K562 (cell line): ENCODE results near the gene SETD1B. TPM values are rescaled to one million over a fixed set of nuclear protein-coding genes. Genes with fewer than 3 reads are reported as not detected.

Source experiments
- CBFA2T3 ChIP-seq: fragments of 450-650 bp; IDR thresholded peaks from 2 replicates; pipeline ENCODE4 v1.6.1; 2017
- CREB1 ChIP-seq, 2 experiments: sonication (generic) in 1 of 2; formaldehyde crosslinking in 1 of 2; IDR thresholded peaks; 2 replicates each; pipeline versions ENCODE4 v1.6.1 to v1.8.0; 2012 to 2022; ENCODE audit warnings: inconsistent platforms in 1 of 2, mild to moderate bottlenecking in 1 of 2, missing genetic modification reagents in 1 of 2, moderate library complexity in 1 of 2
- CUX1 ChIP-seq: fragments of 200-800 bp; sonication (Bioruptor generic); IDR thresholded peaks from 2 replicates; pipeline ENCODE4 v1.6.1; 2016; ENCODE audit warnings: missing genetic modification characterization, missing compliant biosample characterization
- ELK3 ChIP-seq: fragments of 450-650 bp; formaldehyde crosslinking; IDR thresholded peaks from 2 replicates; pipeline ENCODE4 v1.4.0; 2020; ENCODE audit warnings: mild to moderate bottlenecking
- HMGN3 ChIP-seq: IDR thresholded peaks from 2 replicates; pipeline ENCODE4 v1.6.1; 2011; ENCODE audit warnings: borderline replicate concordance, low read depth, mild to moderate bottlenecking, mixed read lengths, low read length; ENCODE audit not compliant: insufficient read length; ENCODE audit errors: extremely low read depth
- LARP7 ChIP-seq: fragments of 450-650 bp; IDR thresholded peaks from 2 replicates; pipeline ENCODE4 v1.6.1; 2016
- MEIS2 ChIP-seq: fragments of 450-650 bp; IDR thresholded peaks from 2 replicates; pipeline ENCODE4 v1.6.1; 2014; ENCODE audit warnings: mild to moderate bottlenecking; ENCODE audit not compliant: partially characterized antibody
- MTA1 ChIP-seq: fragments of 450-650 bp; IDR thresholded peaks from 2 replicates; pipeline ENCODE4 v1.6.1; 2017; ENCODE audit warnings: borderline replicate concordance
- NFE2L1 ChIP-seq: fragments of 450-650 bp; IDR thresholded peaks from 2 replicates; pipeline ENCODE4 v1.6.1; 2016; ENCODE audit warnings: missing genetic modification characterization, low read depth, mild to moderate bottlenecking, missing compliant biosample characterization, moderate library complexity, borderline replicate concordance
- TCFL5 ChIP-seq: fragments of 250-450 bp; sonication (Bioruptor Pico); conservative IDR thresholded peaks from 2 replicates; pipeline ENCODE4 v1.6.1; 2021; ENCODE audit warnings: mild to moderate bottlenecking, moderate library complexity, matching md5 sums
- ZBTB5 ChIP-seq: fragments of 450-650 bp; IDR thresholded peaks from 2 replicates; pipeline ENCODE4 v1.6.1; 2017; ENCODE audit warnings: antibody characterized with exemption
- polyA plus RNA-seq, 8 experiments: library from polyadenylated mRNA; depleted of rRNA in 4 of 8; stranded (reverse) in 5 of 8; unstranded in 3 of 8; fragments of >200 nt; fragmentation: Nextera tagmentation in 2 of 8; fragmentation: Illumina TruSeq in 1 of 8; extraction: Ambion mirVana in 2 of 8; extraction: Trizol in 1 of 8; gene quantifications; 2 replicates each; pipeline versions ENCODE4 v1.2.1 to v1.2.3, GENCODE V29; 2011 to 2014; ENCODE audit warnings: inconsistent platforms in 1 of 8, missing spikeins in 1 of 8
- total RNA-seq, 7 experiments: library from RNA; depleted of rRNA in 6 of 7; stranded (reverse); fragments of >200 nt in 6 of 7; fragmentation: Illumina TruSeq in 2 of 7; extraction: Trizol in 2 of 7; gene quantifications; 2 replicates each; pipeline versions ENCODE4 v1.2.1 to v1.2.3, GENCODE V29; 2011 to 2021; ENCODE audit warnings: low replicate concordance in 1 of 7
- TF ChIP-seq, protein P1 (sequence below): sonication (generic); formaldehyde crosslinking; IDR thresholded peaks from 2 replicates; pipeline ENCODE4 v1.8.0; 2022; ENCODE audit warnings: missing genetic modification reagents, mild to moderate bottlenecking, borderline replicate concordance
- TF ChIP-seq, protein P2 (sequence below), 2 experiments: fragments of 450-650 bp in 1 of 2; sonication (generic) in 1 of 2; formaldehyde crosslinking in 1 of 2; IDR thresholded peaks in 1 of 2; conservative IDR thresholded peaks in 1 of 2; 2 replicates each; pipeline versions ENCODE4 v1.6.1 to v1.8.1; 2016 to 2023; ENCODE audit warnings: mild to moderate bottlenecking in 2 of 2, moderate library complexity in 2 of 2, inconsistent platforms in 1 of 2, missing genetic modification reagents in 1 of 2

SETD1B gene
- total and polyA plus RNA-seq, 9 of the 15 experiments (the other 6 are each of a cell fraction or from before 2014, with no cell fraction given), result 0.48 to 26.6 (median 2.3) TPM

DNA sequence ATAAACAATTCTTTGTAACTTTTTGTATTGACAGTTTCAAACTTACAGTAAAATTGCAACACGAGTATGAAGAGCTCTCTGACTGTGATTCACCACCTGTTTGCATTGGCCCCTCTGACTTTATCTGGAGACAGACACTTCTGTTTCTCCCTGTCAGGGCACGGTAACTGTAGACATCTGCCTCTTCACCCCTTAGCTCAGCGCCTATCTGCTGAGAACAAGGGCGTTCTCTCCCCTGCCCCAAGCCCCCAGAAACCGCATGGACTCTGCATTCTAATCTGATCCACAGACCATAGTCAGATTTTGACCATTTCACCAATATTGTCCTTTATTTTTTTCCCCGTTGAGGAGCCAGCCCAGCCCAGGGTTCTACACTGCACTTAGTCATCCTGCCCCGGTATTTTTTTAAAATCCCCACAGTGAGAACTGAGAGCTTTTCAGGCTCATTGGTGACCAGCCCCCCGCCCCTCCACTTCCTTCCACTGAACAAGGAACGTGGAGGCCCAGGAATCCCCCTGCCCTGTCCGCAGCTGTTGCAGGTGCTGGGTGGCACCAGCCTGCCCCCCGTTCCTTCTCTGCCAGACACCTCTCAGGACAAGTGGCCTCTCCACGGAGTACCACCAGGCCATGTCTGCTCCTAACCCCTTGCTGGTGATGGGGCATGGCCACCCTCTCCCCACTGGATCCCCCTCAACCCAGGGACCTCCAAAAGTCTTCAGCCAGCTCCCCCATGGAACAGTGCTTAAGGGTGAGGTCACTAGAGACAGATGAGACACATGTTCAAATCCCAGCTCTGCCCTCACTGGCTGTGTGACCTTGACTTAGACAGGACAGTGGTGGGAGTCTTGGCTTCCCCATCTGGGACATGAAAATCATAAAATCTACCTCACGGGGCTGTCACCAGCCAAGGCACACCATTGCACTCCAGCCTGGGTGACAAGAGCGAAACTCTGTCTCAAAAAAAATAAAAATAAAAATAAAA lies 21.5 kb upstream of the SETD1B start (continued):
- TF ChIP-seq ZBTB5 (no peak), MTA1 (no peak), CREB1 (IDR thresholded peaks at IDR 0.05) (no peak), CREB1 (CRISPR knock-in tag; IDR thresholded peaks at IDR 0.05) (no peak), CUX1 (CRISPR knock-in tag) (0 out of 2 replicates have a peak, but pooled peaks have one; percentile 35), CBFA2T3 (peak; percentile 96), TCFL5 (CRISPR knock-in tag) (no peak), NFE2L1 (tag) (no peak), LARP7 (no peak), ELK3 (CRISPR knock-in tag) (no peak), MEIS2 (peak; percentile 40), HMGN3 (no peak)
- TF ChIP-seq, protein P1, sequence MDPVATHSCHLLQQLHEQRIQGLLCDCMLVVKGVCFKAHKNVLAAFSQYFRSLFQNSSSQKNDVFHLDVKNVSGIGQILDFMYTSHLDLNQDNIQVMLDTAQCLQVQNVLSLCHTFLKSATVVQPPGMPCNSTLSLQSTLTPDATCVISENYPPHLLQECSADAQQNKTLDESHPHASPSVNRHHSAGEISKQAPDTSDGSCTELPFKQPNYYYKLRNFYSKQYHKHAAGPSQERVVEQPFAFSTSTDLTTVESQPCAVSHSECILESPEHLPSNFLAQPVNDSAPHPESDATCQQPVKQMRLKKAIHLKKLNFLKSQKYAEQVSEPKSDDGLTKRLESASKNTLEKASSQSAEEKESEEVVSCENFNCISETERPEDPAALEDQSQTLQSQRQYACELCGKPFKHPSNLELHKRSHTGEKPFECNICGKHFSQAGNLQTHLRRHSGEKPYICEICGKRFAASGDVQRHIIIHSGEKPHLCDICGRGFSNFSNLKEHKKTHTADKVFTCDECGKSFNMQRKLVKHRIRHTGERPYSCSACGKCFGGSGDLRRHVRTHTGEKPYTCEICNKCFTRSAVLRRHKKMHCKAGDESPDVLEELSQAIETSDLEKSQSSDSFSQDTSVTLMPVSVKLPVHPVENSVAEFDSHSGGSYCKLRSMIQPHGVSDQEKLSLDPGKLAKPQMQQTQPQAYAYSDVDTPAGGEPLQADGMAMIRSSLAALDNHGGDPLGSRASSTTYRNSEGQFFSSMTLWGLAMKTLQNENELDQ, result no peak
- TF ChIP-seq, protein P2, sequence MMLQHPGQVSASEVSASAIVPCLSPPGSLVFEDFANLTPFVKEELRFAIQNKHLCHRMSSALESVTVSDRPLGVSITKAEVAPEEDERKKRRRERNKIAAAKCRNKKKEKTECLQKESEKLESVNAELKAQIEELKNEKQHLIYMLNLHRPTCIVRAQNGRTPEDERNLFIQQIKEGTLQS (IDR thresholded peaks at IDR 0.05), result peak; percentile 21; the same call in 1 of the 2 replicates
- TF ChIP-seq, protein P2 (CRISPR knock-in tag; conservative IDR thresholded peaks at IDR 0.05), result no peak
